ENCODE data around the gene SNTG2.

SNTG2 gene

GRCh38 chr2:1378456-1379150 lies 428.0 kb downstream of the SNTG2 start:
- TF ChIP-seq REST (IDR thresholded peaks at IDR 0.05; ENCODE audit: insufficient read depth in 1 of 2, low read depth in 2 of 2, low read length in 2 of 2) (no peak), SIN3A (IDR thresholded peaks at IDR 0.05; ENCODE audit: borderline replicate concordance, insufficient read depth, low read length) (no peak), POLR2AphosphoS5 (IDR thresholded peaks at IDR 0.05; ENCODE audit: low read depth, low read length) (no peak), TAF1 (IDR thresholded peaks at IDR 0.05; ENCODE audit: borderline replicate concordance, insufficient read depth, low read length) (no peak), FOXP2 (optimal IDR thresholded peaks at IDR 0.05; ENCODE audit: borderline replicate concordance, extremely low read depth, extremely low read length, insufficient read depth) (no peak)

- TF ChIP-seq POLR2AphosphoS5 (IDR thresholded peaks at IDR 0.05; ENCODE audit: low read depth, low read length), result no peak
Measured at GRCh38 chr2:1381644-1382043, 431.0 kb downstream of the SNTG2 start.

- no peak for TF ChIP-seq TAF1 (IDR thresholded peaks at IDR 0.05; ENCODE audit: borderline replicate concordance, insufficient read depth, low read length)
- TF ChIP-seq REST (IDR thresholded peaks at IDR 0.05; ENCODE audit: insufficient read depth in 1 of 2, low read depth in 2 of 2, low read length in 2 of 2), result no peak
- no peak for TF ChIP-seq FOXP2 (optimal IDR thresholded peaks at IDR 0.05; ENCODE audit: borderline replicate concordance, extremely low read depth, extremely low read length, insufficient read depth)
- no peak for TF ChIP-seq SIN3A (IDR thresholded peaks at IDR 0.05; ENCODE audit: borderline replicate concordance, insufficient read depth, low read length)
- no peak for TF ChIP-seq POLR2AphosphoS5 (IDR thresholded peaks at IDR 0.05; ENCODE audit: low read depth, low read length)
Measured at GRCh38 chr2:1393321-1393720, 442.7 kb downstream of the SNTG2 start.

GRCh38 chr2:1394709-1395408 lies 444.2 kb downstream of the SNTG2 start:
- TF ChIP-seq TAF1 (IDR thresholded peaks at IDR 0.05; ENCODE audit: borderline replicate concordance, insufficient read depth, low read length), result no peak
- TF ChIP-seq SIN3A (IDR thresholded peaks at IDR 0.05; ENCODE audit: borderline replicate concordance, insufficient read depth, low read length), result no peak
- no peak for TF ChIP-seq POLR2AphosphoS5 (IDR thresholded peaks at IDR 0.05; ENCODE audit: low read depth, low read length)
- TF ChIP-seq REST (IDR thresholded peaks at IDR 0.05; ENCODE audit: insufficient read depth in 1 of 2, low read depth in 2 of 2, low read length in 2 of 2), result no peak
- no peak for TF ChIP-seq FOXP2 (optimal IDR thresholded peaks at IDR 0.05; ENCODE audit: borderline replicate concordance, extremely low read depth, extremely low read length, insufficient read depth)

- TF ChIP-seq REST (IDR thresholded peaks at IDR 0.05; ENCODE audit: insufficient read depth in 1 of 2, low read depth in 2 of 2, low read length in 2 of 2) (no peak), SIN3A (IDR thresholded peaks at IDR 0.05; ENCODE audit: borderline replicate concordance, insufficient read depth, low read length) (no peak)
Measured at GRCh38 chr2:1397350-1397749, 446.7 kb downstream of the SNTG2 start.
